ENCODE results near the gene GUCA2B.

The GUCA2B gene

DNA sequence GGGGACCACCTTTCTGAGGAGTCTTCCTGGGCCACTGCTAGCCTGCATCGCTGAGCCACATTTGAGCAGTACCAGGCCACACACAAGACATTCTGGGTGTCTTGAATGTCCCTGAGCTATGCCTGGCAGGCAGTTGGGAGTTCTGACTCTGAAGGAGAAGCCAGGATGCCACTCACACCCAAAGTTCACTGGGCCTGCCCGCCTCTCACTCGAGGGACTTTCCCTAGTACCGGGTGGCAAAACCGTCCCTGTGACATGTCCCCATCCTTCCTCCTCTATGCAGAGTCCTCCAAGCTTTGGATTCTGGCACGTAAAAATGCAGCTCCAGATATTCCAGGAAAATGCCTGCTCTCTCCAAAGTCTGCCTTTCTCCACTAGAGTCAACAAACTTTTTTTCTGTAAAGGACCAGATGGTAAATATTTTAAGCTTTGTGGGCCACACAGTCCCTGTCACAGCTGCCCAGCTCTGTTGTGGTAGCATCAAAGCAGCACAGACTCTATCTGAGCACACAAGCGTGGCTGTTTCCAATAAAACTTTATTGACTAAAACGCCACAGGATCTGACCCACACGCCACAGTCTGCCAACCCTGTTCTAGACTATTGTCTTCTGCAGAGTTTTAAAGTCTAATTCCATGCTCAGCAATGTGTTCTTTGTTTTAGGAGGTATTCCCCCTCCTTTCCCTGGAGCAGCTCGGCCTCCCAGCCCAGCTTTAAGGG, 19.2 kb upstream of the GUCA2B start:
- TF ChIP-seq, protein P1, sequence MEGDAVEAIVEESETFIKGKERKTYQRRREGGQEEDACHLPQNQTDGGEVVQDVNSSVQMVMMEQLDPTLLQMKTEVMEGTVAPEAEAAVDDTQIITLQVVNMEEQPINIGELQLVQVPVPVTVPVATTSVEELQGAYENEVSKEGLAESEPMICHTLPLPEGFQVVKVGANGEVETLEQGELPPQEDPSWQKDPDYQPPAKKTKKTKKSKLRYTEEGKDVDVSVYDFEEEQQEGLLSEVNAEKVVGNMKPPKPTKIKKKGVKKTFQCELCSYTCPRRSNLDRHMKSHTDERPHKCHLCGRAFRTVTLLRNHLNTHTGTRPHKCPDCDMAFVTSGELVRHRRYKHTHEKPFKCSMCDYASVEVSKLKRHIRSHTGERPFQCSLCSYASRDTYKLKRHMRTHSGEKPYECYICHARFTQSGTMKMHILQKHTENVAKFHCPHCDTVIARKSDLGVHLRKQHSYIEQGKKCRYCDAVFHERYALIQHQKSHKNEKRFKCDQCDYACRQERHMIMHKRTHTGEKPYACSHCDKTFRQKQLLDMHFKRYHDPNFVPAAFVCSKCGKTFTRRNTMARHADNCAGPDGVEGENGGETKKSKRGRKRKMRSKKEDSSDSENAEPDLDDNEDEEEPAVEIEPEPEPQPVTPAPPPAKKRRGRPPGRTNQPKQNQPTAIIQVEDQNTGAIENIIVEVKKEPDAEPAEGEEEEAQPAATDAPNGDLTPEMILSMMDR (IDR thresholded peaks at IDR 0.05; ENCODE audit: low read depth, low read length) = no peak

GRCh38 chr1:42135426-42135825, 17.8 kb upstream of the GUCA2B start:
- DNase-seq (ENCODE audit: extremely low read depth, low read depth) = no peak
- TF ChIP-seq, protein P1 (IDR thresholded peaks at IDR 0.05; ENCODE audit: low read depth, low read length) = no peak

More for the DNA sequence above, 19.2 kb upstream of the GUCA2B start:
- no peak for DNase-seq (ENCODE audit: extremely low read depth, low read depth)

DNA sequence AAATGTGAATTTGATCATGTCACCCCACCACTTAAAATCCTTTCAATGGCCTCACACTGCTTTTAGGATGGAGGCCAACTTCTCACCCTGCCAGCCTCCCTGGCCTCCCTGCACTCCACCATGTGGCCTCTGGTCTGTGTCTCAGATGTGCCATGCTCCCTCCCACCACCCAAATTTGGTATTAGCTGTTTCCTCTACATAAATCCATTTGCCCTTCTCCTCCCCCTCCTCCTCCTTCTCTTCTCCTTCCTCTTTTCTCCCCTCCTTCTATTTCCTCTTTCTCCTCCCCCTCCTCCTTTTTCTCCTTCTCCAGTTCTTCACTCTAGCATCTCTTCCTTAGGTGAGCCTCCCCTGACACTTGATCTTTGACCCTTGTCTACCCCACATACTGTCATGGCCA, 16.7 kb upstream of the GUCA2B start:
- TF ChIP-seq, protein P1 (IDR thresholded peaks at IDR 0.05; ENCODE audit: low read depth, low read length) = no peak
- no peak for DNase-seq (ENCODE audit: extremely low read depth, low read depth)

DNA sequence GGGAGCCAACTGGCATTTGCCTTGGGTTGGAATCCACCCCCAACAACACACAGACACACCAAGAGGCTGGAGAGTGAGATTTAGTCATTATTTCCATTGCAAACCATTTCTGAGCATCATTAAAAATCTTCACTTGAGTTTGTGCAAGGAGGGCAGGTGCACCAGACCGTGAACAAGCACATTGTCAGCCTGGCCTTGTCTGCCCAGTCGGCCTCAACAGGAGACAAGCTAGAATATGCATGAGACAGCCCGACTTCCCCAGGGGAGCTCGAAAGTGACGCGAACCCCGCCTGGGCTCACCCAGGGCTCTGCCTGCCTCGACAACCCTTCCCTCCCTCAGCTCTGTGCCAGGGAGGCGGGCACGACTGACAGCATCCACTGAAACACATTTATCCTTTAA, 15.4 kb upstream of the GUCA2B start:
- no peak for DNase-seq (ENCODE audit: extremely low read depth, low read depth)

GRCh38 chr1:42138586-42138985, 14.6 kb upstream of the GUCA2B start:
- TF ChIP-seq, protein P1 (IDR thresholded peaks at IDR 0.05; ENCODE audit: low read depth, low read length) = no peak
- no peak for DNase-seq (ENCODE audit: extremely low read depth, low read depth)

More for the DNA sequence above, 15.4 kb upstream of the GUCA2B start:
- TF ChIP-seq, protein P1 (IDR thresholded peaks at IDR 0.05; ENCODE audit: low read depth, low read length) = no peak

GRCh38 chr1:42139444-42139843, 13.8 kb upstream of the GUCA2B start:
- DNase-seq (ENCODE audit: extremely low read depth, low read depth) = no peak
- TF ChIP-seq, protein P1 (IDR thresholded peaks at IDR 0.05; ENCODE audit: low read depth, low read length) = no peak

DNA sequence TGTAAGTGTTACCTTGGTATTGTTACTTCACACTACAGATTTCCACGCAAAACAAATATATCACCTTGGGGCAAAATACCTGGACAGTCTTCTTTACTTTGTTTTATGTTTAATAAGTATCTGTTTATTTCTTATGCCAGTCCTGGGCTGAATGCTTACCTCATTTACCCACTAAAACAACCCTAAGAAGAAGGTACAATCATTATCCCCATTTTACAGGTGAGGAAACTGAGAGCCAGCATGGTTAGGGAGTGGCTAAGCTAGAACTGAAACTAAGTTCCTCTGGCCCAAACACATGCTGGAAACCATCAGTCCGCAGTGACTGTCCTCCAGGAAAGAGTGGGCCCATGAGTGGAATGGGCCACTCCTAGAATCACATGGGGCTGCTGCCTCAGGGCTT, 13.0 kb upstream of the GUCA2B start:
- TF ChIP-seq, protein P1 (IDR thresholded peaks at IDR 0.05; ENCODE audit: low read depth, low read length) = no peak
- no peak for DNase-seq (ENCODE audit: extremely low read depth, low read depth)
